TTC549 (cell line): ENCODE measurements around the gene VEPH1.

Source experiments
- FAIRE-seq: peaks from 2 replicates; lab custom pipeline; 2012; peaks lifted over from hg19 to GRCh38; lab: Jason Lieb, UNC

VEPH1 gene

DNA sequence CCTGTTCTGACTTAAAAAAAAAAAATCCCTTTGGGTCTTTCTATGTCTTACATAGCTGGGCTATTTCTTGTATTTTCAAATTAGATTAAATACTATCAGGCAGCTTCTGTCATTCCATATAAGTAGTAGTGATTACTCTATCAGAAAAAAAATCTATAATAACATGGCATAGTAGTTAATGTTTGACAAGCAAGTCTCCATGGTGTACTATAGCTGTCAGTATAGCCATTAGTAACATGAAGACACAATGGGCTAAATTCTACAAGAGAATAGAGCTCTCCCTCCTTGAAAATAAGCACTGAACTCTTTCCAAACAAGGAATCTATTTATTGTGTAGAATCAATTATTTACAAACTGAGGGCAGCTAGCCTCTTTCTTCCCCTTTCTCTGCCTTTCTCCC, 19.4 kb upstream of the VEPH1 start:
- no peak for FAIRE-seq

DNA sequence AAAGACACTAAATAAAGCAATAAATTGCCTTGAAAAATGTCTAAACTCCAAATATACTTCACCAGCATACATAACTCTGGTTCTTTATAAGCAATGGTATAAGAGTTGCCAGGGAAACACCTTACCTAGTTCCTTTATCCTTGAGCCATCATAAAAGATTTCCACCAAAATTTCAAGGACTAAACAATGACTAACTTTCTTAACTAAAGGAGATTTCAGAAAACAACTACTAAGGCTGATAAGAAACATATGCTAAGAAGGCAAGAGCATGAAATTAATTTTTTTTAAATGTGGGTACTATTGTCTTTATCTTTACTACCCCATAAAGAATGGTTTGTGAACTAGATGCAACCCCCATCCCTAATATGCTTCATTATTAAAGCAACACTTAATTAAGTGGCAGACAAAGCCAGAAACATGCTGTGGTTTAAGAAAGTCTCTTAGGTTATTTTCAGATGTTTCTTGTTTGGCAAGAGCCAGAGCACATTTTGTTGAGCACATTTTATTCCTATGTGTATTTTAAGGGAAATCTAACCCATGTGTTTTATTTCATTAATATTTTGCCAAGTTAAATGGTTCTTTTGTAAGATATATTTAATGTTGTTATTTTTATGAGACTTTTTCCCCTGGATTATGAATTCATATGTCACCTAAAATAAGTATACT, 17.4 kb upstream of the VEPH1 start:
- no peak for FAIRE-seq

DNA sequence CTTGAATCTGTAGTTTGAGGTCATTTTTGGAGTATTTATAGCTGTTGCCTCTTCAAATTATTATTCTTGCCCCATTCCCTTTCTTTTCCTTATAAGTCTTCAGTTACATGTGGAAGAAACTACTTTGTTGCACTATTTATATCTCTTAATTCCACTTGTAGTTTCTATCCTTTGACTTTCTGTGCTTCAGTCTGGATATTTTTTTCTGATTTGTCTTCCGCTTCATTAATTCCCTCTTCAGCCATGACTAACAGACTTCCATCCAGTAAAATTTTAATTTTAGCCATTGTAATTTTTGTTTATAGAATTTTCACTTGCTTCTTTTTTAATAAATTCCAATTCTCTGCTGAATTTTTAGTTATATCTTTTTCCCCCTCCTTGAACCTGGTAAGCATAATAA, 15.7 kb upstream of the VEPH1 start:
- FAIRE-seq = no peak

DNA sequence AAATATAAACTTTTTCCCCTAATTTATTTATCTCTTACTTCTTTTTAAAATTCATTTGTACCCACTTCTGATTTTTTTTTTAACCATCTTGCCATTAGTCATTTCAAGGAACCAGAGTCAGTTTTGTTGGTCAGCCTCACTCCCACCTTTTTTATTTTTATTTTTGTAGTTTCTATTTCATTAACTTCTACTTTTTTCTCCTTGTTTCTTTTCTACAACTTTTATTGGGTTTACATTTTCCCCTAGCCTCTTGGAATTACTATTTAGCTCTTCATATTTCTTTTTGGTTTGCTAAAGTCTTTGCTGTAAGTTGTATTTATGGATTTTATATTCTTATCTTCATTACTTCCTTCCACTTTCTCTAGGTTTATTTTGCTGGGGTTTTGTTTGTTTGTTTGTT, 13.7 kb upstream of the VEPH1 start:
- no peak for FAIRE-seq

DNA sequence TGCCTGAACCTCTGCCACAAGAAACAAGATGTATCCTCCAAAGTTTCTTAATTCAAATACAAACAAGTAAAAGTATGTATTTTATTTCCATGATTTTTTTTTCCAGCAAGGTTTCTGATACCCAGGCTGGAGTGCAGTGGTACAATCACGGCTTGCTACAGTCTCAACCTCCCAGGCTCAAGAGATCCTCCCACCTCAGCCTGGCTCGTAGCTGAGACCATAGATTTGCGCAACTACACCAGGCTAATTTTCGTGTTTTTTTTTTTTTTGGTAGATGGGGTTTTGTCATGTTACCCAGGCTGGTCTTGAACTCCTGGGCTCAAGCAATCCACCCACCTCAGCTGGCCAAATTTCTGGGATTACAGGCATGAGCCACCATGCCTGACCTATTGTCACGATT, 12.2 kb upstream of the VEPH1 start:
- FAIRE-seq = no peak

DNA sequence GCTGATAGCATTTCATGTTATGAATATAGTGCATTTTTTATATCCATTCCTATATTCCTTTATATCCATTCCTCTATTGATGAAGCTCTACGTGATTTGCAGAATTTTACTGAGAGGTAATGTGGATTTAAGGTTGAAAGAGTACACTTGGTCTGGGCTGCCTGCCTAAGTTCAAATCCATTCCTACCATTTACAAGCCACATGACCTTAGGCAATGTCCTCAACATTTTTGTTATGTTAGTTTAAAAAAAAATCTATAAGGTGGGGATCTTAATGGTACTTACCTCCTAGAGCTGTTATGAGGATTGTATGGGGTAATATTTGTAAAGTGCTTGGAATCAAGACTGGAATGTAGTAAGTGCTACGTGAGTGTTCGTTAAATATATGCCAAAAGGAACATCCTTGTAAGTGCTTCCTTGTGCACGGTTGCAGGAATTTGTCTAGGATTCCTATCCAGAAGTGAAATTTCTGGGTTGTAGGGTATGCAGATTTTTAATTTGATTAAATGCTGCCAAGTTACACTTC, 11.2 kb upstream of the VEPH1 start:
- FAIRE-seq = no peak

DNA sequence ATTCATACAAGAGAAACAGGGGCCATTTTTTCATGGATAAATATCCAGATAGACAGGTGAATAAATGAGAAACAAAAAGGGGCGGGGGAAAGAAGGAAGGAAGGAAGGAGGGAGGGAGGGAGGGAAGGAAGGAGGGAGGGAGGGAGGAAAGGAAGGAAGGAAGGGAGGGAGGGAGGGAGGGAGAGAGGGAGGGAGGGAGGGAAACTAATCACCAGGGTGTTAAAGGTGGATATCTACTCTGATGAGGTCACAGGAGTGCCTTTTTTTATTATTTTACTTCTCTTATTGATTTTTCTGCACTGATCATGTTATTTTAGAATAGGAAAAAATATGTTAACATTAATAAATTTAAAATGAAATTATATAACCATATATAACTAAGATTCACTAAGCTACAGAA, 10.4 kb upstream of the VEPH1 start:
- FAIRE-seq = no peak

DNA sequence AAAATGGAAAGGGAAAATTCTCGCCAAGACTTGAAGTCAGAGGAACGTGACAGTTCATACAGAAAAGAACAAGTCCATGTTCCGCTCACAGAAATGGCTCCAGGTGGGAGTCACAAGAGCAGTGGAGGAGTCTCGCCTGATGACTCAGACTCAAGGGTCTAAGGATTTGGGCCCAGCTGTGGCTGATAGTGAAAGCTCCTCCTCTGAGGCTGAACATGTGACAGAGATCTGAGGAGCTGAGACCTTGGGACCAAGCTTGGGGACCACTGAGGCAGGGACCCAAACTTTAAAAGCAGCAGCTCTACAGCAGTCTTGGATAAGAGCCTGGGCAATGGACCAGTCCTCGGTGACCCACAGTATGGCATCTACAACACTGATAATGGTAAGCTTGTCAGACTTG, 9.3 kb upstream of the VEPH1 start:
- no peak for FAIRE-seq

DNA sequence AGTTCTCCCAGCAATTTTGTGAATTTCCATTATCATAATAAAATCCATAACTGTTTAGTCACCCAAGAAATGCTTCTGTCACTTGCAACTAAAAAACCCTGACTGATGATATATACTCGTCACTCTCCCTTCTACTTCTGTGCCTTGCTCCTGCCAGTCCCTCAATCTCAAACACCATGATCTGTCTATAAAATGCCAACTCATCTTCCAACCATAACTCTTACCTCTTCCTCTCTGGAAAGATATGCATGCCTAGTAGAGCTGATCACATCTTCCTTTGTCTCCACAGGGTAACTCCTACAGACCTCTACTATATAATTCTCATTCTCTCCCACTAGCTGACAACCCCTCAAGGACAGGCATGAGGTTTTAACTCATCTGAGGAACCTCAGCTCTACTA, 5.2 kb upstream of the VEPH1 start:
- FAIRE-seq = no peak

DNA sequence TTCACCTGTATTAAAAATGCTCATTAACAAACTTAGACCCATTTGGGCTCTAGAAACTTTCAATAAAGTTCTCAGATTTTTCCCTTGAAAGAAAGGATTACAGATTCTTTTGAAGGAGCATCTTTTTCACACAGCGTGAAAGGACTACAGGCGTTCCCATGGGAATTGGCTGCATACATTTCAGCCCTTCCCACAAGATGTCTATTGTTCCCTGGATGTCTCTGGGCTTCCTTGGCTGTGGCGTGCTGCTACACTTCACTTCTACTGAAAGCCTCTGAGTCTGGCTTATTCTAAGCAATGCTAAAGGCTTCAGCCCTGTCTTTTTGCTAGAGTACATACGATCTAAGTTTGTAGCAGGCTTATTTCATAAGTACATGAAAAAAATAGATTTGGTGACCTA, 1.4 kb downstream of the VEPH1 start:
- no peak for FAIRE-seq

DNA sequence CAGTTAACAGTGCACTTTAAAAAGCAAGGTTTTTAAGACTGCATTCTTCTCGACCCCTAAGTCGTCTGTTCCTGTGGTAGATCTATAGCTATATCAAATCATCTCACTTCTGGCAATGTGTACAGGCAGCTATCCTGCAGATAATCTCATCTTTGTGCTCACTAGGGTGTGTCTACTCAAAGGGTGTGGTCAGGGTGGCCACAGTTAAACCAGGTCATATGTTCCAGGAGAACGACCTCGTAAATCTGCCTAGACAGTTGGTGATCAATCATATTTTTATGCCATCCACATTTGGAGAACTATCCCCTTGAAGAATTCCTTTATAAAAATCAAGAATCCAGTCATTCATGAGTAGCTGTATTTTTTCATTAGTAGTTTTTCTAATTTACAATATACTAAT, 3.0 kb downstream of the VEPH1 start:
- FAIRE-seq = no peak

DNA sequence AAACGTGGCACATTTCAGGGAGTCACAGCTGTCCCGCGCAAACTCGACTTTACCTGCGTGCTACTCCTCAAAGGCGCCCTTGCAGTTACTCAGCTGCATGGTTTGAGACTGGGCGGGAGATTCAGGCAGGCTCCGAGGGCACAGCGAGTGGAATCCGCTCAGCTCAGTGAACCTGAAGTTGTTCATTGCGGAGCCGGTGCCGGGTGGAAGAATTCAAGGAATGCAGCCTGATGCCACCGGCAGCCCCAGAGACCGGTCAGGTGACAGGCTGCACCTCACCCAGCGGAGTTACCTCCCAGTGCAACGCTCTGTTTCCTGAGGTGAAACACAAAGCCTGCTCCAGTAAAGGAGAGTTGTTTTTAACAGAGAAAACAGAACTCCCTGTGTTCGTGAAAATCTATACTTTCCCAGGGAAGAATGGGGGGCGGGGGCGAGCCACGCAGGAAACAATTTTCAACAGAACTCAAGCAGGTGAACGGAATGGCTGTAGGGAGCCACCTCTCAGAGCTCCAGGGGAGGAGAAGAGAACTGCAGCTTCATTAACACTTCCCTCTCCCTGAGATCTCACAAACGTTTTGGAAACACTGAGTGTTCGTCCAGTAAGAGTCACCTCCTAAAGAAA, 3.8 kb downstream of the VEPH1 start:
- FAIRE-seq = no peak

DNA sequence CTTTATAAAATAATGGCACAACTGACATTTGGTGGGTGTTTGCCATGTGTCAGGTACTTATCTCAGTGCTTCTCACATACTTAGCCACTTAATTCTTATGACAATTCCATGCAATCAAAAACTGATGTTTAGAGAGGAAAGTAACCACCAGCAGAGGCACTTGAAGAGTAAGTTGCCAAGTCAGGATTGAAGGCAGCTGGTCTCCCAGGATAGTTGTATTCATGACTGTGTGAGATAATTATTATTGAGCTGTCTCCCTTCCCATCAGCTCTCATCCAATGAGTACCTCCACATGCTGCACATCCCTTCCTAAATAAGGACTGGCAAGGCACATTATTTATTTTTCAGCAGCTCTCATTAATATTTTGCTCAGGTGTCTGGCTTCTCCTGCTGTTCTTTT, 4.8 kb downstream of the VEPH1 start:
- no peak for FAIRE-seq

DNA sequence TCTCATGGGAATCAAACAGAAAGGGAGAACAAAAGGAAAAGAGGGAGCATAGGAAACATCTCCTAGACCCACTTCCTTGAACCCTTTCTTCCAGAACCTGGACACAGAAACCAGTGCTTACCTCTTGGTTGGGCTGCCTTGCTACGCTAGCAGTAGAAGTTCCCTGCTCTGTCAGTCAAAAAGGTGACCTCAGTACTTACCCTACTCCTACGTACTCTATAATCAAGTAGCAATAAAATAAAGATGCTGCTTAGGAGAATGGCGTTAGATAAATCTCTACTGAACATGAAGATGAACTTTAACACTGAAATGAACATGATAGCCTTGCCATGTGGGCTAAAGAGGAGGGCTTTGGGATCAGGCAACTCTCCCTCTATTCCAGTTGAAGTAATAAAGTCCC, 7.4 kb downstream of the VEPH1 start:
- FAIRE-seq = no peak

DNA sequence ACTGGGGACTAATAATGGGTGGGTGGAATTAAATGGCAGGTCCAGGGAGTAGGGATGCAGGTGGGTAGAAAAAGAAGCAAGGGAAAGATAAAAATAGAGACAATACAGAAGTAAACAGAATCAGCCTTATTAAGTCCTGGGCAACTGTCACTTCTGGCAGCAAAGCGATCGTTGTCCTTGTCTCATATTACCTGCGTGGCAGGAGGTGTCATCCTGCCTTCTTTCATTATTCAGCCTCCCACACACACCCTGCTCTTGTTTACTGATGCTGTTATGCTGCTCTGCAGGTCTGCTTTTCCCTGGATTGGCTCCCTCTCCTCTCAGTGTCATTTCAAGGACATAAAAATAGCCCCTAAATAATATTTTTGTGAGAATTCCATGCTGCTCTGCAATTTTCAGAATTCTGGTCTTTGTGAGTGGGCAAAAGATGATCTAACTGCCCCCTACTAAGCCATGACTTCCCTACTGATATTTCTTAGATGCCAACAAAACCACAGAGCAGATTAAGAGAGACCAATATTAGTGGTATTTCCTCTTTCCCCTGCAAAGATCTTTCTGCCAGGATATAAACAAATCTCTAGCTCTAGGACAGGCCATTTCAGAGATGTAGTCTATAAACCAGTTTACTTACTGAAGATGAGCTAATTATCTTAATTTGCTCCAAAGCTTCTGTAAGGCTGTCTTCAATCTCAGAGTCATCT, 8.5 kb downstream of the VEPH1 start:
- FAIRE-seq = no peak

DNA sequence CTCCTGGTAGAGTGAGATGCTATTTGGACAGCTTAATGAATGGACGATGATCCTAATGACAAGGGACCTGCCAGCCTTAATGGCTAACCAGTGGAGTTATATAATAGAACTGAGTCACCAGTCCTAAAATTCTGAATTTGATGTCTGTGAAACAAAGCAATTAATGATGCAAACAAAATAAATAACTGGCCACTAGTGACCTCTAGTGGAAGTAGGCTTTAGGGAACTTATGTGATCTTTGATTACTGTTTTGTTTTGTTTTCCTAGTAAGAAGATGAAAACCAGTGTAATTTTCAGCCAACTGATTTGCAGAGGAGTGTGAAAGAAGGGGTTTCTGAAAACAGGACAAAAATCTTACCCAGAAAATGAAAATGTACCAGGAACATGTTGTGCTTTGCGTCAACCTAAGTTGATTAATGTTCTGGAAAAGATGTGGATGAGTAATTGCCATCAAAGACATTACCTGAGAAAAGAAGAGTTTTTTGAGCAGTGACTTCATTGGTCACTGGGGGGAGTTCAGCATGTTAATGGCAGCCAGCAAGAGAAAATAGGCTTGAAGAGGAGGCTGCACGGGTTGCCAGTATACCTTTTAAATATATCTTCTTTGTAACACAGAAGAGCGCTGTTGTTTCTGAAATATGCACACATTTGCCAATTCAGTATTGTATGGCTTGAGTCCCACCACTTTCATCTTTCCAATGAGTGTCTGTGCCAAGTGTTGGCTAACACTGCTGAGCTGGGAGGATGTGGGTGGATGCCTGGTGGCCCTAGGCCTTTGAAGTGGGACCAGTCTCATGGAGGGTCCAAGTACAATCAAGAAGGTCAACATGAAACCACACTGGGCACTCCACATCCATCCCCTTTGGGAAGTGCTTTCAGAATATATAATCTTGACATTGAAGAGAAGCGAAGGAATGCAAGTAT, 9.3 kb downstream of the VEPH1 start:
- FAIRE-seq = no peak

DNA sequence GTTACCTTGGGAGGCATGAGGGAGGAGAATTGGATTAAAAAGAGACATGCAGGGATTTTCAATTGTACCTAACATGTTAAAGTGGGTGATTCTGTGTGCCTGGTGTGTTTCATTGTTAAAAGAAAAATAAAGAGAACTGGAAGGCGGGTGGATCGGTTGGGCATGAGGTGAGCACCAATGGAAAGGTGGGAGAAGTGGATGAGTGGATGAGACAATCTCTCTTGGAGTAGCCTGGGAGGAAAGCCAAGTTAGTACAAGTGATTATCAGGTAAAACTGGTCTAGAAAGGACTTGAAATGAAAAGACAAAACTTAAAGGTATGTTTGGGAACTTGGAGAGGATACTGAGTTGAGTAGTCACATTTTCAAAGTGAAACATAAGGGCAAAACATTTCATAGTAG, 12.1 kb downstream of the VEPH1 start:
- no peak for FAIRE-seq

DNA sequence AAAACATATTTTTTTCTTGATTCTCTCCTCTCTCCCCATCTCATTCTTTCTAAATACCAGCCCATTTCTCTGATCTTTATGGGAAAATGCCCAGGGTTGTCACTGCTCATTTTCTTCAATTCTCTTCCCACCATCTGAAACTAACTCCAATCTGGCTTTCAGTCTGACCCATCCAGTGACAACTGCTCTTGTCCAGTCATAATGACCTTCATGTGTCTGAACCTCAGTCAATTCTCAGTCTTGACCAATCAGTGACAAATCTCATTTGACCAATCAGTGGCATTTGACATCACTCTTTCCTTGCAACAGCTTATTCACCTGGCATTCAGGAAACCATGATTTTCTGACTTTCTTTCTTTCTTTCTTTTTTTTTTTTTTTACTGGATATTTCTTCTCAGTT, 15.1 kb downstream of the VEPH1 start:
- FAIRE-seq = no peak

DNA sequence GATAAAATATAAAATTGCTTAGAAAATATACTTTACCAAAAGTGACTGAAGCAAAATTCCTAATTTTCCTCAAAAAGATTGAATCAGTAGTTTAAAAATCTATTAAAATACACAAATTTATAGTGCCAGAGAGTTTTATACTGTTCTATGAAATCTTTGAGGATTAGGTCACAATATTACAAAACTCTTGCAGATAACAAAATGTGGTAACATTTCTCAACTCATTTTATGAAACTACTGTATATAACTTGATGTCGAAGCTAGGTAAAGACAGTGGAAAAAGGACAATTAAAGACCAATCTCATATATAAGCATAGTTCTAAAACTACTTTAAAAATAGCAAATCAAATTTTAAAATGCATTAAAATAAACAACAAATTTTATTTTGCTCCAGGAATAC, 15.9 kb downstream of the VEPH1 start:
- FAIRE-seq = no peak

DNA sequence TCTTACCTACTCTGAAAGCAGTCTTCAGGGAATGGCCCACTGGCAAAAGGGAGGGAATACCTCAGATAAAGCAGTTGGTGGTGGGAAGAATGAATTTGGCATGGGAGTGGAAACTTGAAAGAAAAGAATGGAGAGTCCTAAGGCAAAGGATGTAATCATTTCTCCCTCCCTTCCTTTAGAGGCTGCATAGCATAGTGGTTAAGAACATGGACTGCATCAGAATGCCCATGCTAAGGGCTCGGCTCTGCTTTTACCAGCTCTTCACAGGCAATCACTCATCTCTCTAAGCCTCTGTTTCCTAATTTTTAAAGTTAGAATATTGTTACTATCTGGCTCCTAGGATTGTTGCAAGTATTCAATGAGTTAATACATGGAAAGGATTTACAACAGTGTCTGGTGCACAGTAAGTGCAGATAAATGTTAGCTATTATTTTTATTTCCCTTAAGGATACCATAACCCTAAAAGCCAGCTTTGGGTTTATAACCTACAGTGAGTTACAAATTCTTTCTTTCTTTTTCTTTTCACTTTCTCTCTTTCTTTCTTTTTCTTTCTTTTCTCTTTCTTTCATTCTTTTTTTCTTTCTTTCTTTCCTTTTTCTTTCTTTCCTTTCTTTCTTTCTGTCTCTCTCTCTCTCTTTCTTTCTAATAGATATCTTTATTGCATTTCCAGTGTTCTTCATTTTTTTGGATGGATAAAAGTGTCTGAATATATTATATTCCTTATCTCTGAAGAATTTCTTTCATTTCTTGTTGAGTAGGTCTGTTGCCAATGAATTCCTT, 23.6 kb downstream of the VEPH1 start:
- no peak for FAIRE-seq

DNA sequence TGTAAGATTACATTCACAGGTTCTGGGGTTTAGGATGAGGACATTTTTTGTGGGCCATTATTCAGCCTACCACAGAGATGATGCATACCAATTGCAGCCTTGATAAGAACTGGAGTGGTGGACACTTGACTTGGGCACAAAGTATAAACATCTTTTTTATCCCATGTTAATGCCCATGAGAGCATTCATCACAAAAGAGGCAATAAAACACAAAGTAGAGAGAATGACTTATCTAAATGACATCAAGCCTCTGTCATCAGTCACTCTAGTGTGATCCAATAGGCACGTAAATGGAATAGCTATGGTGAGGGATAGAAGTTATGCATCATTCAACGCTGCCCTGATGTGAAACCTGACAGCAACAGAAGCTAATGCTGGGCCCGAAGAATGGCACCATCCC, 25.8 kb downstream of the VEPH1 start:
- no peak for FAIRE-seq

DNA sequence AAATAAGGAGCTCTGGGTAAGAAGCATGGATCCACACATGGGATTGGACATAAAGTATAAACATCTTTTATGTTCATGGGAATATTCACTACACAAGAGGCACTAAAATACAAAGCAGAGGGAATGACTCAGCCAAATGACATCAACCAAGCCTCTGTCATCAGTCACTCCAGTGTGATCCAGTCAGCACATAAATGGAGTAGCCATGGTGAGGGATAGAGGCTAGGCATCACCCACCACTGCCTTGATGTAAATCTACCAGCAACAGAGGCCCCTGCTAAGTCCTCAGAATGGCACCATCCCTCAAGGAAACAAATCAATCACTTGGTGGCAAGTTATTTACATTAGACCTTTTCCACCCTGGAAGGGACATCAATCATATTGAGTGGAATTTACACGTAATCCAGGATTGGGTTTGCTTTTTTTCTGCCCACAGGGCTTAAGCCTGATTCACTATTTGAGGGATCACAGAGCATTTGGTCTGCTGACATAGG, 27.2 kb downstream of the VEPH1 start:
- no peak for FAIRE-seq
